ENCODE data around the gene POU3F4.
A peak's percentile ranks its signal among the peaks of the same experiment; 100 is the strongest.

Gene POU3F4

GRCh38 chrX:83535417-83536196 is 27.5 kb downstream of the POU3F4 start:
- Mint-ChIP-seq H3K36me3 (no peaks in the 10 kb centered on the region), H3K4me1 (no peaks in the 10 kb centered on the region), H3K4me3 (peak overlapping the region; percentile 62), H3K9me3 (no peaks in the 10 kb centered on the region), H3K27ac (no peak overlapping the region), H3K27me3 (no peaks in the 10 kb centered on the region)
- no peak for DNase-seq (ENCODE audit: low spot score in 2 of 2)
- ATAC-seq (ENCODE audit: low read depth) = no peak

All from memory B cell (primary cell).